Measurements from ENCODE around the gene PHACTR1.

The PHACTR1 gene

GRCh38 chr6:12861603-12862002, 145.0 kb downstream of the PHACTR1 start:
- peaks cover 0 to 3% of the 10 kb centered on the region in 2 donors for H3K4me1 ChIP-seq (ENCODE audit: control insufficient read depth in 2 of 2, insufficient read depth in 1 of 2, low read depth in 1 of 2, low read length in 2 of 2)
- H2BK120ac ChIP-seq (ENCODE audit: low read depth, low read length): no peak overlapping the region
- H2BK12ac ChIP-seq (ENCODE audit: low read length): no peak overlapping the region
- no peak overlapping the region for H3K4me3 ChIP-seq (ENCODE audit: low read length in 2 of 2)
- no peaks in the 10 kb centered on the region for H3K9me3 ChIP-seq (replicated peaks in 1 of 2; ENCODE audit: control insufficient read depth in 2 of 2, insufficient read depth in 1 of 2, low read depth in 1 of 2, low read length in 2 of 2)
- no peak overlapping the region for H2BK15ac ChIP-seq (ENCODE audit: low read length)
- H3K23ac ChIP-seq (ENCODE audit: low read depth, low read length, poor library complexity): no peak overlapping the region
- no peak overlapping the region for H4K91ac ChIP-seq (ENCODE audit: low read depth, low read length, poor library complexity)
- H2AK5ac ChIP-seq (ENCODE audit: low read depth, low read length): no peak overlapping the region
- no peak overlapping the region for H4K8ac ChIP-seq (ENCODE audit: low read depth, low read length)
- H3K4me2 ChIP-seq (ENCODE audit: insufficient read depth, low read length, poor library complexity, severe bottlenecking): no peak overlapping the region
- no peak overlapping the region for H2BK5ac ChIP-seq (ENCODE audit: low read length)
- no peak for DNase-seq (ENCODE audit: low spot score)
- WGBS, 2 donors (ENCODE audit: extremely low coverage in 2 of 2, insufficient read length in 2 of 2, insufficient replicate concordance in 1 of 2): no CpG with 5 or more reads among the region's 2 CpGs
- no peak overlapping the region for H3K9ac ChIP-seq (ENCODE audit: low read depth, low read length, poor library complexity)
- no peak overlapping the region for H3K18ac ChIP-seq (ENCODE audit: low read length)
- no peak overlapping the region for H3K4ac ChIP-seq (ENCODE audit: low read length)
- no peak overlapping the region for H3K27ac ChIP-seq (replicated peaks; ENCODE audit: low read length)
- H3K27me3 ChIP-seq (ENCODE audit: control insufficient read depth in 3 of 3, insufficient read depth in 3 of 3, low read depth in 1 of 3, low read length in 3 of 3): no peaks in the 10 kb centered on the region
- H3K79me1 ChIP-seq (ENCODE audit: low read depth, low read length): no peaks in the 10 kb centered on the region
- H2AFZ ChIP-seq (ENCODE audit: low read length): no peak overlapping the region
- no peaks in the 10 kb centered on the region for H3K36me3 ChIP-seq (replicated peaks in 1 of 2; ENCODE audit: control insufficient read depth in 2 of 2, insufficient read depth in 2 of 2, low read length in 2 of 2)
- H3K14ac ChIP-seq (ENCODE audit: low read length): no peak overlapping the region

GRCh38 chr6:12865117-12865516, 148.6 kb downstream of the PHACTR1 start:
- no peak overlapping the region for H4K8ac ChIP-seq (ENCODE audit: low read depth, low read length)
- H3K9ac ChIP-seq (ENCODE audit: low read depth, low read length, poor library complexity): no peak overlapping the region
- no peak overlapping the region for H3K4me3 ChIP-seq (ENCODE audit: low read length in 2 of 2)
- no peak overlapping the region for H2BK12ac ChIP-seq (ENCODE audit: low read length)
- H3K23ac ChIP-seq (ENCODE audit: low read depth, low read length, poor library complexity): no peak overlapping the region
- WGBS, 2 donors (ENCODE audit: extremely low coverage in 2 of 2, insufficient read length in 2 of 2, insufficient replicate concordance in 1 of 2): no CpG with 5 or more reads among the region's 3 CpGs
- no peak overlapping the region for H3K27ac ChIP-seq (replicated peaks; ENCODE audit: low read length)
- H3K4me2 ChIP-seq (ENCODE audit: insufficient read depth, low read length, poor library complexity, severe bottlenecking): no peak overlapping the region
- H4K91ac ChIP-seq (ENCODE audit: low read depth, low read length, poor library complexity): no peak overlapping the region
- no peaks in the 10 kb centered on the region for H3K27me3 ChIP-seq (ENCODE audit: control insufficient read depth in 3 of 3, insufficient read depth in 3 of 3, low read depth in 1 of 3, low read length in 3 of 3)
- H3K18ac ChIP-seq (ENCODE audit: low read length): no peak overlapping the region
- H3K4ac ChIP-seq (ENCODE audit: low read length): no peak overlapping the region
- no peak overlapping the region for H2AK5ac ChIP-seq (ENCODE audit: low read depth, low read length)
- no peaks in the 10 kb centered on the region for H3K9me3 ChIP-seq (replicated peaks in 1 of 2; ENCODE audit: control insufficient read depth in 2 of 2, insufficient read depth in 1 of 2, low read depth in 1 of 2, low read length in 2 of 2)
- H3K36me3 ChIP-seq (replicated peaks in 1 of 2; ENCODE audit: control insufficient read depth in 2 of 2, insufficient read depth in 2 of 2, low read length in 2 of 2): no peaks in the 10 kb centered on the region
- H3K4me1 ChIP-seq (ENCODE audit: control insufficient read depth in 2 of 2, insufficient read depth in 1 of 2, low read depth in 1 of 2, low read length in 2 of 2): peaks cover 0 to 10% of the 10 kb centered on the region in 2 donors
- H3K79me1 ChIP-seq (ENCODE audit: low read depth, low read length): no peaks in the 10 kb centered on the region
- H2AFZ ChIP-seq (ENCODE audit: low read length): no peak overlapping the region
- no peak overlapping the region for H2BK120ac ChIP-seq (ENCODE audit: low read depth, low read length)
- no peak overlapping the region for H2BK15ac ChIP-seq (ENCODE audit: low read length)
- no peak for DNase-seq (ENCODE audit: low spot score)
- H2BK5ac ChIP-seq (ENCODE audit: low read length): no peak overlapping the region
- no peak overlapping the region for H3K14ac ChIP-seq (ENCODE audit: low read length)

- Histone ChIP-seq H3K23ac (ENCODE audit: low read depth, low read length, poor library complexity) (no peak overlapping the region), H3K4me1 (ENCODE audit: control insufficient read depth in 2 of 2, insufficient read depth in 1 of 2, low read depth in 1 of 2, low read length in 2 of 2) (peaks cover 0 to 10% of the 10 kb centered on the region in 2 donors), H2BK12ac (ENCODE audit: low read length) (no peak overlapping the region), H2BK5ac (ENCODE audit: low read length) (no peak overlapping the region), H4K8ac (ENCODE audit: low read depth, low read length) (no peak overlapping the region), H3K4me3 (ENCODE audit: low read length in 2 of 2) (no peak overlapping the region), H2BK15ac (ENCODE audit: low read length) (no peak overlapping the region), H3K9me3 (replicated peaks in 1 of 2; ENCODE audit: control insufficient read depth in 2 of 2, insufficient read depth in 1 of 2, low read depth in 1 of 2, low read length in 2 of 2) (no peaks in the 10 kb centered on the region), H3K79me1 (ENCODE audit: low read depth, low read length) (no peaks in the 10 kb centered on the region), H3K36me3 (replicated peaks in 1 of 2; ENCODE audit: control insufficient read depth in 2 of 2, insufficient read depth in 2 of 2, low read length in 2 of 2) (no peaks in the 10 kb centered on the region), H2AK5ac (ENCODE audit: low read depth, low read length) (no peak overlapping the region), H2AFZ (ENCODE audit: low read length) (no peak overlapping the region), H3K4me2 (ENCODE audit: insufficient read depth, low read length, poor library complexity, severe bottlenecking) (no peak overlapping the region), H3K27me3 (ENCODE audit: control insufficient read depth in 3 of 3, insufficient read depth in 3 of 3, low read depth in 1 of 3, low read length in 3 of 3) (no peaks in the 10 kb centered on the region), H3K18ac (ENCODE audit: low read length) (no peak overlapping the region), H4K91ac (ENCODE audit: low read depth, low read length, poor library complexity) (no peak overlapping the region), H3K27ac (replicated peaks; ENCODE audit: low read length) (no peak overlapping the region), H3K9ac (ENCODE audit: low read depth, low read length, poor library complexity) (no peak overlapping the region), H2BK120ac (ENCODE audit: low read depth, low read length) (no peak overlapping the region), H3K14ac (ENCODE audit: low read length) (no peak overlapping the region), H3K4ac (ENCODE audit: low read length) (no peak overlapping the region)
- WGBS, 2 donors (ENCODE audit: extremely low coverage in 2 of 2, insufficient read length in 2 of 2, insufficient replicate concordance in 1 of 2): no CpG with 5 or more reads among the region's 4 CpGs
- no peak for DNase-seq (ENCODE audit: low spot score)
Observed at GRCh38 chr6:12865671-12866181, 149.2 kb downstream of the PHACTR1 start.

GRCh38 chr6:12866422-12867029, 150.0 kb downstream of the PHACTR1 start:
- Histone ChIP-seq H3K79me1 (ENCODE audit: low read depth, low read length) (no peaks in the 10 kb centered on the region), H2BK12ac (ENCODE audit: low read length) (no peak overlapping the region), H2BK15ac (ENCODE audit: low read length) (no peak overlapping the region), H2BK120ac (ENCODE audit: low read depth, low read length) (no peak overlapping the region), H3K4me3 (ENCODE audit: low read length in 2 of 2) (no peak overlapping the region), H3K27me3 (ENCODE audit: control insufficient read depth in 3 of 3, insufficient read depth in 3 of 3, low read depth in 1 of 3, low read length in 3 of 3) (no peaks in the 10 kb centered on the region), H3K14ac (ENCODE audit: low read length) (no peak overlapping the region), H3K4me2 (ENCODE audit: insufficient read depth, low read length, poor library complexity, severe bottlenecking) (no peak overlapping the region), H3K27ac (replicated peaks; ENCODE audit: low read length) (no peak overlapping the region), H3K23ac (ENCODE audit: low read depth, low read length, poor library complexity) (no peak overlapping the region), H2AFZ (ENCODE audit: low read length) (no peak overlapping the region), H3K9ac (ENCODE audit: low read depth, low read length, poor library complexity) (no peak overlapping the region), H2BK5ac (ENCODE audit: low read length) (no peak overlapping the region), H3K36me3 (replicated peaks in 1 of 2; ENCODE audit: control insufficient read depth in 2 of 2, insufficient read depth in 2 of 2, low read length in 2 of 2) (no peaks in the 10 kb centered on the region), H4K8ac (ENCODE audit: low read depth, low read length) (no peak overlapping the region), H3K9me3 (replicated peaks in 1 of 2; ENCODE audit: control insufficient read depth in 2 of 2, insufficient read depth in 1 of 2, low read depth in 1 of 2, low read length in 2 of 2) (no peaks in the 10 kb centered on the region), H4K91ac (ENCODE audit: low read depth, low read length, poor library complexity) (no peak overlapping the region), H3K18ac (ENCODE audit: low read length) (no peak overlapping the region), H2AK5ac (ENCODE audit: low read depth, low read length) (no peak overlapping the region), H3K4me1 (ENCODE audit: control insufficient read depth in 2 of 2, insufficient read depth in 1 of 2, low read depth in 1 of 2, low read length in 2 of 2) (peaks cover 0 to 10% of the 10 kb centered on the region in 2 donors), H3K4ac (ENCODE audit: low read length) (no peak overlapping the region)
- WGBS, 2 donors (ENCODE audit: extremely low coverage in 2 of 2, insufficient read length in 2 of 2, insufficient replicate concordance in 1 of 2): no CpG with 5 or more reads among the region's 6 CpGs
- DNase-seq (ENCODE audit: low spot score): no peak
